ENCODE measurements around the gene TNFRSF19. TPM values are rescaled to one million over a fixed set of nuclear protein-coding genes. Genes with fewer than 3 reads are reported as not detected.

TNFRSF19 gene
- total RNA-seq, 1 donor from 2014 or later = not detected

- ChIA-PET POLR2A (no interaction called here), CTCF (no interaction called here)
Measured at GRCh38 chr13:23695196-23695595, 125.0 kb downstream of the TNFRSF19 start.

GRCh38 chr13:23695711-23696464, 125.7 kb downstream of the TNFRSF19 start:
- Mint-ChIP-seq H3K27ac (peak overlapping the region; percentile 93), H3K36me3 (ENCODE audit: low read depth) (no peaks in the 10 kb centered on the region), H3K9me3 (no peaks in the 10 kb centered on the region), H3K4me3 (peak overlapping the region; percentile 77), H3K27me3 (peaks cover 5% of the 10 kb centered on the region), H3K4me1 (peaks cover 17% of the 10 kb centered on the region)
- TF ChIP-seq CTCF (IDR thresholded peaks at IDR 0.05) = no peak
- CTCF ChIA-PET = no interaction called here
- peak; percentile 65 for DNase-seq
- intact Hi-C loops (cut with micrococcal nuclease) = loop anchor here (1.0 to 10.0 kb wide), 5 partner anchors 111 to 321 kb away; partner anchors contain the start of gene MIPEP
- POLR2A ChIA-PET = no interaction called here
- ATAC-seq (ENCODE audit: low read depth) = peak; percentile 98

More at GRCh38 chr13:23695196-23695595, 125.0 kb downstream of the TNFRSF19 start:
- intact Hi-C loops (cut with micrococcal nuclease) = loop anchor here (1.0 to 10.0 kb wide), 3 partner anchors 116 to 230 kb away; partner anchors contain the start of gene MIPEP
- H3K4me3 Mint-ChIP-seq = no peak overlapping the region
- no peaks in the 10 kb centered on the region for H3K27me3 Mint-ChIP-seq
- H3K27ac Mint-ChIP-seq = no peak overlapping the region
- DNase-seq (no peak), ATAC-seq (ENCODE audit: low read depth) (no peak)
- H3K4me1 Mint-ChIP-seq = peaks cover 17% of the 10 kb centered on the region
- TF ChIP-seq CTCF (IDR thresholded peaks at IDR 0.05) = no peak
- no peaks in the 10 kb centered on the region for H3K9me3 Mint-ChIP-seq
- no peaks in the 10 kb centered on the region for H3K36me3 Mint-ChIP-seq (ENCODE audit: low read depth)

- TF ChIP-seq CTCF (IDR thresholded peaks at IDR 0.05) = no peak
- no peak for ATAC-seq (ENCODE audit: low read depth)
- Mint-ChIP-seq H3K4me1 (peaks cover 17% of the 10 kb centered on the region), H3K4me3 (no peak overlapping the region), H3K36me3 (ENCODE audit: low read depth) (no peaks in the 10 kb centered on the region), H3K27me3 (peaks cover 9% of the 10 kb centered on the region), H3K9me3 (no peaks in the 10 kb centered on the region), H3K27ac (peak overlapping the region; percentile 93)
- intact Hi-C loops (cut with micrococcal nuclease) = loop anchor here (1.0 to 10.0 kb wide), 3 partner anchors 111 to 322 kb away; no protein-coding TSS in a partner anchor
- CTCF ChIA-PET = no interaction called here
- POLR2A ChIA-PET = no interaction called here
- no peak for DNase-seq
Measured at GRCh38 chr13:23696610-23697009, 126.4 kb downstream of the TNFRSF19 start.

- no peak for TF ChIP-seq CTCF (IDR thresholded peaks at IDR 0.05)
- Mint-ChIP-seq H3K36me3 (ENCODE audit: low read depth) (no peaks in the 10 kb centered on the region), H3K4me1 (peaks cover 17% of the 10 kb centered on the region), H3K27me3 (peaks cover 9% of the 10 kb centered on the region), H3K9me3 (no peaks in the 10 kb centered on the region), H3K4me3 (no peak overlapping the region), H3K27ac (no peak overlapping the region)
- DNase-seq = no peak
- ChIA-PET POLR2A (no interaction called here), CTCF (interaction anchor here (0.5 kb wide), 1 partner anchor 948 kb away, joined by 3 read pairs; no protein-coding TSS in a partner anchor)
- intact Hi-C loops (cut with micrococcal nuclease) = loop anchor here (2.0 to 10.0 kb wide), 2 partner anchors 233 to 323 kb away; no protein-coding TSS in a partner anchor
- no peak for ATAC-seq (ENCODE audit: low read depth)
Measured at GRCh38 chr13:23697772-23698313, 127.6 kb downstream of the TNFRSF19 start.

- DNase-seq (no peak), ATAC-seq (ENCODE audit: low read depth) (no peak)
- POLR2A ChIA-PET = no interaction called here
- Mint-ChIP-seq H3K4me3 (no peak overlapping the region), H3K27me3 (peaks cover 9% of the 10 kb centered on the region), H3K27ac (no peak overlapping the region), H3K36me3 (ENCODE audit: low read depth) (no peaks in the 10 kb centered on the region), H3K4me1 (peaks cover 17% of the 10 kb centered on the region), H3K9me3 (no peaks in the 10 kb centered on the region)
- TF ChIP-seq CTCF (IDR thresholded peaks at IDR 0.05) = no peak
- intact Hi-C loops (cut with micrococcal nuclease) = loop anchor here (10.0 kb wide), 1 partner anchor 234 kb away; no protein-coding TSS in a partner anchor
- CTCF ChIA-PET = no interaction called here
Measured at GRCh38 chr13:23699271-23699670, 129.1 kb downstream of the TNFRSF19 start.
